Left lung (tissue), 14 donors: Measurements from ENCODE around the gene GPR135. TPM values are rescaled to one million over a fixed set of nuclear protein-coding genes. Genes with fewer than 3 reads are reported as not detected.

Experiments used
- ATAC-seq: fragments of 200-7000 bp; cut with Tn5 transposase; one replicate; pipeline ENCODE4 v1.9.1; 2020; ENCODE audit warnings: moderate library complexity
- DNase-seq, 4 donors: peaks; one replicate each; pipeline ENCODE4 v3.0.0-alpha.2; 2013 to 2020
- H3K27ac ChIP-seq, 2 donors: fragments of 200-600 bp; sonication (generic) in 1 of 2; one replicate each; pipeline versions ENCODE4 v1.5.0 to v1.8.0; 2020 to 2021
- H3K27me3 ChIP-seq, 2 donors: fragments of 200-600 bp; sonication (generic) in 1 of 2; one replicate each; pipeline versions ENCODE4 v1.5.0 to v1.8.0; 2020 to 2021
- H3K36me3 ChIP-seq, 2 donors: fragments of 200-600 bp; sonication (generic) in 1 of 2; one replicate each; pipeline versions ENCODE4 v1.5.0 to v1.8.0; 2020 to 2021
- H3K4me1 ChIP-seq, 2 donors: fragments of 200-600 bp; one replicate each; pipeline ENCODE4 v1.8.0; 2021
- H3K4me3 ChIP-seq, 2 donors: fragments of 200-600 bp; sonication (generic) in 1 of 2; one replicate each; pipeline versions ENCODE4 v1.5.0 to v1.8.0; 2020 to 2021; ENCODE audit warnings: mild to moderate bottlenecking in 1 of 2
- H3K9me3 ChIP-seq, 2 donors: fragments of 200-600 bp; sonication (generic) in 1 of 2; one replicate each; pipeline versions ENCODE4 v1.5.0 to v1.8.0; 2020 to 2021
- intact Hi-C, 2 donors: fragments of 100-400 bp; cut with DNase I; formaldehyde crosslinking; loops; one replicate each; pipeline versions ENCODE4 v1.11.2 to v1.14.2; 2022
- long read RNA-seq, 12 donors: library from polyadenylated mRNA in 2 of 12; unstranded in 2 of 12; transcript quantifications; one replicate each; pipeline ENCODE4 v2.0.0 and lab custom pipeline, GENCODE V29; 2019 to 2026
- polyA plus RNA-seq, 6 donors: library from polyadenylated mRNA; unstranded; fragments of 120-200 nt; gene quantifications; one replicate each; pipeline ENCODE4 v1.2.1, GENCODE V29; 2013; ENCODE audit not compliant: insufficient read length in 6 of 6
- total RNA-seq, 2 donors: library from RNA; stranded (reverse); fragmentation: NEBNext Ultra II Directional; extraction: Animal tissue kit (Norgen Biotek cat#: 25700); gene quantifications; one replicate each; pipeline ENCODE4 v1.2.1, GENCODE V29; 2021
- TF ChIP-seq, protein P1 (sequence below), 2 donors: fragments of 200-600 bp; sonication (generic) in 1 of 2; IDR thresholded peaks; one replicate each; pipeline versions ENCODE4 v1.5.0 to v1.8.0; 2021; ENCODE audit warnings: antibody characterized with exemption in 2 of 2
- donor health status: DM: no; HTN: yes; CAD: no.
- donor health status: DM: no; HTN: no; CAD: no.

The GPR135 gene, protein sequence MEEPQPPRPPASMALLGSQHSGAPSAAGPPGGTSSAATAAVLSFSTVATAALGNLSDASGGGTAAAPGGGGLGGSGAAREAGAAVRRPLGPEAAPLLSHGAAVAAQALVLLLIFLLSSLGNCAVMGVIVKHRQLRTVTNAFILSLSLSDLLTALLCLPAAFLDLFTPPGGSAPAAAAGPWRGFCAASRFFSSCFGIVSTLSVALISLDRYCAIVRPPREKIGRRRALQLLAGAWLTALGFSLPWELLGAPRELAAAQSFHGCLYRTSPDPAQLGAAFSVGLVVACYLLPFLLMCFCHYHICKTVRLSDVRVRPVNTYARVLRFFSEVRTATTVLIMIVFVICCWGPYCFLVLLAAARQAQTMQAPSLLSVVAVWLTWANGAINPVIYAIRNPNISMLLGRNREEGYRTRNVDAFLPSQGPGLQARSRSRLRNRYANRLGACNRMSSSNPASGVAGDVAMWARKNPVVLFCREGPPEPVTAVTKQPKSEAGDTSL
- 1 to 10 TPM; 1.7 to 2.6 TPM for total RNA-seq
- 1 to 10 TPM; 5.6 to 6.9 (median 5.9) TPM for polyA plus RNA-seq
- long read RNA-seq, donor 1, full-length matches to known transcripts = 7 of 7 reads
- long read RNA-seq, donor 1, partial matches to known transcripts = 0 of 7 reads
- long read RNA-seq, donor 1, other reads (novel, unspliced or antisense) = 0 of 7 reads
- long read RNA-seq, donor 2, full-length matches to known transcripts = 9 of 9 reads
- long read RNA-seq, donor 2, partial matches to known transcripts = 0 of 9 reads
- long read RNA-seq, donor 2, other reads (novel, unspliced or antisense) = 0 of 9 reads
- long read RNA-seq, donor 3, full-length matches to known transcripts = 1 of 1 reads
- long read RNA-seq, donor 3, partial matches to known transcripts = 0 of 1 reads
- long read RNA-seq, donor 3, other reads (novel, unspliced or antisense) = 0 of 1 reads
- long read RNA-seq, donor 4, full-length matches to known transcripts = 1 of 1 reads
- long read RNA-seq, donor 4, partial matches to known transcripts = 0 of 1 reads
- long read RNA-seq, donor 4, other reads (novel, unspliced or antisense) = 0 of 1 reads
- long read RNA-seq, donor 5, full-length matches to known transcripts = 4 of 4 reads
- long read RNA-seq, donor 5, partial matches to known transcripts = 0 of 4 reads
- long read RNA-seq, donor 5, other reads (novel, unspliced or antisense) = 0 of 4 reads
- long read RNA-seq, donor 6, full-length matches to known transcripts = 5 of 5 reads
- long read RNA-seq, donor 6, partial matches to known transcripts = 0 of 5 reads
- long read RNA-seq, donor 6, other reads (novel, unspliced or antisense) = 0 of 5 reads
- long read RNA-seq, donor 7, full-length matches to known transcripts = 1 of 1 reads
- long read RNA-seq, donor 7, partial matches to known transcripts = 0 of 1 reads
- long read RNA-seq, donor 7, other reads (novel, unspliced or antisense) = 0 of 1 reads
- long read RNA-seq, donor 8, full-length matches to known transcripts = 6 of 6 reads
- long read RNA-seq, donor 8, partial matches to known transcripts = 0 of 6 reads
- long read RNA-seq, donor 8, other reads (novel, unspliced or antisense) = 0 of 6 reads
- long read RNA-seq, donor 9 = 0 reads
- long read RNA-seq, donor 10 = 0 reads
- long read RNA-seq, donor 11, full-length matches to known transcripts = 12 of 12 reads
- long read RNA-seq, donor 11, partial matches to known transcripts = 0 of 12 reads
- long read RNA-seq, donor 11, other reads (novel, unspliced or antisense) = 0 of 12 reads
- long read RNA-seq, donor 12, full-length matches to known transcripts = 4 of 4 reads
- long read RNA-seq, donor 12, partial matches to known transcripts = 0 of 4 reads
- long read RNA-seq, donor 12, other reads (novel, unspliced or antisense) = 0 of 4 reads

DNA sequence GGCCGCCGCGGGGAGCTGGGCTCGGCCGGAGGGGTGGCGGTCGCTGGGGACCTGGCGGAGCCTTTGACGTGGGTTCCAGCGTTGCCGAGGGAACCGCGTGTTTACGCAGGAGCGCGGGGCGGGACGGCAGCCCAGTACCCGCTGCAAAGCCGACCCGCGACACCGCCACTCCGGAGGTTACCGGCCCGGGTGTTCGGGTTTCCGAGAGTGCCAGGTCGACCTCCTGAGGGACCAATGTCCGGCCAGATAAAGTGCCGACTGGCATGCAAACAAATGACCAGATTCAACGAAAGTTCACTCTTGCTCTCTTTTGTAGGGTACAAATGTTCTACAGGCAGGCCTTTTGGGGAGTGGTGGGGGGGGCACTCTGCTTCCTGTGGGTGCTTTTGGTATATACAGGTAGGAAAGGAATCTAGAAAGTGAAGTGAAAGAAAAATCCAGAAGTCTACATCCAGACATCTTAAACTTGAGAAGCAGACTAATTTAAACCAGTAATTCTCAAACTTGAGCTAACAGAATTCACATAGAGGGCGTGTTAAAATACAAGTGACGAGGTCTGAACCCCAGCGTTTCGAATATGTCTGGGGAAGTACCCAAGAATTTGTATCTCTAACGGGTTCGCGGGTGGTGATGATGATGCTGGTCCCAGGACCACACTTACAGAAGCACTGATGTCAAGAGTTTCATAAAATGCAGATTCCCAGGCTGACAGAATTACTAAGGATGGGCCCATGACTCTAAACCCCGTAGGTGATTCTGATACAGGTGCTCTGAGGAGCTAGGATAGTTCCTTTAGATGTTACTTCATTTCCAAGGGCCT is at the start of gene GPR135:
GPR135 (minus strand) TSS at position 65 of the 820 bp plus-strand sequence. CDS start 154 bp downstream, outside the sequence.
- TF ChIP-seq, protein P1, sequence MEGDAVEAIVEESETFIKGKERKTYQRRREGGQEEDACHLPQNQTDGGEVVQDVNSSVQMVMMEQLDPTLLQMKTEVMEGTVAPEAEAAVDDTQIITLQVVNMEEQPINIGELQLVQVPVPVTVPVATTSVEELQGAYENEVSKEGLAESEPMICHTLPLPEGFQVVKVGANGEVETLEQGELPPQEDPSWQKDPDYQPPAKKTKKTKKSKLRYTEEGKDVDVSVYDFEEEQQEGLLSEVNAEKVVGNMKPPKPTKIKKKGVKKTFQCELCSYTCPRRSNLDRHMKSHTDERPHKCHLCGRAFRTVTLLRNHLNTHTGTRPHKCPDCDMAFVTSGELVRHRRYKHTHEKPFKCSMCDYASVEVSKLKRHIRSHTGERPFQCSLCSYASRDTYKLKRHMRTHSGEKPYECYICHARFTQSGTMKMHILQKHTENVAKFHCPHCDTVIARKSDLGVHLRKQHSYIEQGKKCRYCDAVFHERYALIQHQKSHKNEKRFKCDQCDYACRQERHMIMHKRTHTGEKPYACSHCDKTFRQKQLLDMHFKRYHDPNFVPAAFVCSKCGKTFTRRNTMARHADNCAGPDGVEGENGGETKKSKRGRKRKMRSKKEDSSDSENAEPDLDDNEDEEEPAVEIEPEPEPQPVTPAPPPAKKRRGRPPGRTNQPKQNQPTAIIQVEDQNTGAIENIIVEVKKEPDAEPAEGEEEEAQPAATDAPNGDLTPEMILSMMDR (IDR thresholded peaks at IDR 0.05) = no peak
- H3K27me3 ChIP-seq = peaks cover 0 to 29% of the 10 kb centered on the region in 2 donors
- H3K36me3 ChIP-seq = peaks cover 0 to 4% of the 10 kb centered on the region in 2 donors
- H3K4me3 ChIP-seq = peak within 1 kb of the TSS; percentile 52 to 57
- peak in 2 of 4 donors; percentile 62 to 78 for DNase-seq
- peak within 1 kb of the TSS in 1 of 2 donors; percentile 8 for H3K27ac ChIP-seq
- no peaks in the 10 kb centered on the region for H3K9me3 ChIP-seq
- H3K4me1 ChIP-seq = peaks cover 5 to 19% of the 10 kb centered on the region in 2 donors
- intact Hi-C loops = no loop called here
- peak; percentile 63 for ATAC-seq

DNA sequence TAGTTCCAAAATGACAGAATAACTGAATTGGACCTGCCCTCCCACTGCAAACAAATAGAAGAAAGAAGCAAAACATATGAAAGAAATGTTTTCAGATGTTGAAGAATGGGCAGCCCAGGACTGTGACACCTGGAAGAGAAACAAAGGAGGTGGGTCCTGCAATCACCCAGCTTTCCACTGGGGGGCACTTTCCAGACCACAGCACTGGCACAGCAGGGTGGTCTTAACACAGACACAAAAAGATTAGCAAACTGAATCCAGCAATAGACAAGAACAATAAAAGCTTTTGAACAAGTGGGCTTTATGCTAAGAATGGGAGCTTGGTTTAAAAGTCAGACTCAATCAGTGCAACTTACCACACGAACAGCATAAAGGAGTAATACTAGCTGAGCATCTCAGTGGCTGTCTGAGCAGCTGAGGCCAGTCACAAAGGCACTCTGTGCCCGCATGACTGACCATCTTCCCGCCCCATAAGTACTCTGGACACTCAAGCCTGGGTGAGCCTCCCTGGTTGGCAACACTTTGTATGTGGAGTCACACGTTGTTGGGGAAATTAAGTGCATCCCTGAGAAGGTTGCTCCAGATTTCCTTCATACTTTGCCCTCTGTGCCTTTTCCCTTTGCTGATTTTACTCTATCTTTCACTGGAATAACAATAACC is 46.9 kb upstream of the GPR135 start:
- no peak overlapping the region for H3K4me3 ChIP-seq
- H3K27ac ChIP-seq = no peak overlapping the region
- H3K9me3 ChIP-seq = no peaks in the 10 kb centered on the region
- no peak for ATAC-seq
- H3K27me3 ChIP-seq = no peaks in the 10 kb centered on the region
- no peaks in the 10 kb centered on the region for H3K4me1 ChIP-seq
- intact Hi-C loops = no loop called here
- no peaks in the 10 kb centered on the region for H3K36me3 ChIP-seq
- TF ChIP-seq, protein P1 (IDR thresholded peaks at IDR 0.05) = peak in 1 of 2 donors; percentile 26
- no peak for DNase-seq

DNA sequence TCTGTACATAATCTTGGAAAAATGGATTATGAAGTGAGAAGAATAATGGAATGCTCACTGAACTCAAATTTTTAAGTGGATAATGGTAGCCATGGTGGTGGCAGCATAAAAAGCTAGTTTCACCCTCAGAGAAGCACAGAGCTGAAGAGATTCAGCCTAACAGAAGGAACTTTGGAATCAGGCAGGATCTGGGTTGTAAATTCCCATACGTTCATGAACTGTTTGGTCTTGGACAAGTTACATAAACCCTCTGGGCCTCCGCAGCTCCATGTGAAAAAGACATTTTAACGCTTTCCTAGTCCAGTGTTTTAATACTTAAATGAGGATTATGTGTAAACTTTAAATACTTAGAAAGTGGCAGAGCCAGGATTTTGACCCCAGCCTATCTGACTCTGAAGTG is 45.8 kb upstream of the GPR135 start:
- no peaks in the 10 kb centered on the region for H3K27me3 ChIP-seq
- H3K4me3 ChIP-seq = no peak overlapping the region
- no peak for ATAC-seq
- no peak for DNase-seq
- H3K4me1 ChIP-seq = no peaks in the 10 kb centered on the region
- TF ChIP-seq, protein P1 (IDR thresholded peaks at IDR 0.05) = no peak
- intact Hi-C loops = no loop called here
- no peaks in the 10 kb centered on the region for H3K9me3 ChIP-seq
- H3K27ac ChIP-seq = no peak overlapping the region
- no peaks in the 10 kb centered on the region for H3K36me3 ChIP-seq
